ENCODE data around the gene TXNL4A.
"Not testable (repeated sequence)": the region's sequence is repeated elsewhere in the genome, so short reads cannot be mapped to it uniquely, and the experiment has no call there.

The TXNL4A gene

GRCh38 chr18:79963658-79964329 is 24.6 kb downstream of the TXNL4A start:
- no peak for DNase-seq

- DNase-seq: no peak
Observed at GRCh38 chr18:79962835-79963657, 25.3 kb downstream of the TXNL4A start.

GRCh38 chr18:79962311-79962710 is 26.1 kb downstream of the TXNL4A start:
- DNase-seq: no peak

GRCh38 chr18:79961527-79962291 is 26.7 kb downstream of the TXNL4A start:
- DNase-seq: no peak

DNA sequence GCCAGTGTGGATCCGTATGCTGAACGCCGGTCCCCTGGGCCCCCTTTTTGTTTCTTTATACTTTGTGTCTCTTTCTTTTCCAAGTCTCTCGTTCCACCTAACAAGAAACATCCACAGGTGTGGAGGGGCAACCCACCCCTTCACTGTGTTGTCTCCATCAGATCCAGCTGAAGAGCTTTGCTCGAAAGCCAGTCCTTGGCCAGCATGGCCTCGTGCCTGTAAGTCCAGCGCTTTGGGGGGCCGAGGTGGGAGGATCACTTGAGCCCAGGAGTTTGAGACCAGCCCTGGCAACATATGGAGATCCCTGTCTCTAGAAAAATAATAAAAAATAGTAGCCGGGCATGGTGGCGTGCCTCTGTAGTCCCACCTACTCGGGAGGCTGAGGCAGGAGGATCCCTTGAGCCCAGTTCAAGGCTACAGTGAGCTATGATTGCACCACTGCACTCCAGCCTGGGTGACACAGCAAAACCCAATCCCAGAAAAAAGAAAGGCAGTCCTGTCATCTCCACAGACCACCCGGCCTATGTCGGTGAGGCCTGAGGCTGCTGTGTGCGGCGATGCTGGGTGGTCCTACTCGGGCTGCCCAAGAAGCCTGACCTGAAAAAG is 27.3 kb downstream of the TXNL4A start:
- no peak for DNase-seq

- DNase-seq: not testable (repeated sequence)
Observed at GRCh38 chr18:79960161-79960801, 28.1 kb downstream of the TXNL4A start.

GRCh38 chr18:79958981-79959380 is 29.4 kb downstream of the TXNL4A start:
- no peak for DNase-seq

DNA sequence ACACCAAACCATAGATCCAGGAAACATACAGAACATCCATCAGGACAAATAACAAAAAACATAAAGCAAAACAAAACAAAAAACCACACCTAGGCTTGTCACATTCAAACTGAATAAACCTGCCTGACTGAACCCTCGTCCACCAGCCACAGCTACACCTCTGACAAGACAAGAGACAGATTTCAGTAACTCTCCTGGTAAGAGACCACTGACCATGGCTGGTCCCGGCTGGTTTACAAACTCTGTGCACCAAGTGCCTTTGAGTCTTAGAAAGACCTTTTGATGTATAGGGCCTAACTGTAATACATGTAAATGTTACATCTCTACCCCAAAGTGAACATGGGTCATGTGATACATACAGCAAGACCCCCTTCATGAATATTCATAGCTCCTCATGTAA is 32.1 kb downstream of the TXNL4A start:
- no peak for DNase-seq

DNA sequence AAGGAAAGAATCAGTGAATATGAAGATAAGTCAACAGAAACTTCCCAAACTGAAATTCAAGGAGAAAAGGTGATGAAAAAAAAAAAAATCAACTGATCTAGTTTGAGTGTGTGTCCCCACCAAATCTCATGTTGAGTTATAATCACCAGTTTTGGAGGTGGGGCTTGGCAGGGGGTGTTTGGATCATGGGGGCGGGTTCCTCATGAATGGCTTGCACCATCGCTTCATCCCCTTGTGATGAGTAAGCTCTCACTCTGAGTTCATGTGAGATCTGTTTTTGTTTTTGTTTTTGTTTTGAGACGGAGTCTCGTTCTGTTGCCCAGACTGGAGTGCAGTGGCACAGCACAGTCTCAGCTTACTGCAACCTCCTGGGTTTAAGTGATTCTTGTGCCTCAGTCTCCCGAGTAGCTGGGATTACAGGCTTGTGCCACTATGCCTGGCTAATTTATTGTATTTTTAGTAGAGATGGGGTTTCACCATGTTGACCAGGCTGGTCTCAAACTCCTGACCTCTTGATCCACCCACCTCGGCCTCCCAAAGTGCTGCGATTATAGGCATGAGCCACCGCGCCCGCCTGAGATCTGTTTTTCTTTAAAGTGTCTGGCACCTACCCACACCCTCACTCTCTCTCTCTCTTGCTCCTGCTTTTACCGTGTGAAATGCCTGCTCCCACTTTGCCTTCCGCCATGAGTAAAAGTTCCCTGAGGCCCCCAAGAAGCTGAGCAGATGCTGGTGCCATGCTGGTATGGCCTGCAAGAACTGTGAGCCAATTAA is 32.9 kb downstream of the TXNL4A start:
- no peak for DNase-seq

- DNase-seq: peak; percentile 20
Observed at GRCh38 chr18:79954791-79955190, 33.6 kb downstream of the TXNL4A start.

- peak; percentile 12 for DNase-seq
Observed at GRCh38 chr18:79953971-79954651, 34.3 kb downstream of the TXNL4A start.

- DNase-seq: peak; percentile 39
Observed at GRCh38 chr18:79952996-79953559, 35.3 kb downstream of the TXNL4A start.

GRCh38 chr18:79952456-79952995 is 35.8 kb downstream of the TXNL4A start:
- peak; percentile 42 for DNase-seq

GRCh38 chr18:79951545-79952455 is 36.6 kb downstream of the TXNL4A start, which contains the start of gene SLC66A2:
SLC66A2 (minus strand) TSS chr18:79951653; CDS start chr18:79950926, 727 bp downstream.
- DNase-seq: peak; percentile 97

- peak; percentile 58 for DNase-seq
Observed at GRCh38 chr18:79950515-79951341, 37.6 kb downstream of the TXNL4A start.

DNA sequence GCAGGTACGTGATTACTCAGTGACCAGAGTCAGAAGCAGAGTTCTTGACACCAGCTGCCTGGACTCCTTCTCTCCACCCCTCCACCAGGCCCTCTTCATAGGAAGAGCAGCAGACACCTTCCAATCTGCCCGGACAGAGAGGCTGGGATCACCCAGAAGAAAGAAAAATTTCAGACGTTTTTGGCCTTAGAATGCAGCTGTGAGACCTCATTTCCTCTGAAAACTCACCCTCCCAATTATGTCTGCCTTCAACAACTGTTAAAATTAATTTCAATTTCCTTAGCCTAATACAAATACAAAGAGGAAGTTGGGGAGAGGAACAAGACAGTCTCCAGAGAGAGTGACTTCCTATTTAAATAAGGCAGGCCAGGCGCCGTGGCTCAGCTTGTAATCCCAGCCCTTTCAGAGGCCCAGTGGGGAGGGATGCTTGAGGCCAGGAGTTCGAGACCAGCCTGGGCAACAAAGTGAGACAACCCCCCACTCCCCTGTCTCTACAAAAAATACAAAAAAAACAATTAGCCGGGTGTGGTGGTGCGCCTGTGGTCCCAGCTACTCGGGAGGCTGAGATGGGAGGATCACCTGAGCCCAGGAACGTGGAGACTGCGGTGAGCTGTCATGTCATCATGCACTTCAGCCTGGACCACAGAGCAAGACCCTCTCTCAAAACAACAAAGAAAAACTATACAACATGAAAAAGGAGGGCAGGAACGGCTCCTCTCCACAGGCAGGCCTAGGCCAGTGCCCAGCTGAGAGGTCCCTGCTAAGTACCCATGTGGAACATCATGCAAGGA is 38.5 kb downstream of the TXNL4A start:
- peak; percentile 42 for DNase-seq

- DNase-seq: peak; percentile 32
Observed at GRCh38 chr18:79948719-79949411, 39.5 kb downstream of the TXNL4A start.

Measured in right forelimb (tissue), 1 donor.